Thoracic aorta (tissue), 2 donors: ENCODE results near the gene ZSWIM4. TPM values are rescaled to one million over a fixed set of nuclear protein-coding genes. Genes with fewer than 3 reads are reported as not detected.

Experiments used
- ATAC-seq: fragments of 150-250 bp; one replicate; pipeline ENCODE4 v1.8.0; 2017; ENCODE audit warnings: low read depth; ENCODE audit not compliant: insufficient number of reproducible peaks, low FRiP score
- DNase-seq: peaks from one replicate; pipeline ENCODE4 v3.0.0-alpha.2; 2020; ENCODE audit warnings: low spot score
- H3K27ac ChIP-seq, 2 donors: fragments of 200-600 bp; sonication (generic); 1 replicate in 1 of 2; 2 replicates in 1 of 2; pipeline ENCODE4 v1.5.1; 2016; ENCODE audit warnings: mild to moderate bottlenecking in 2 of 2, moderate library complexity in 2 of 2
- H3K27me3 ChIP-seq: fragments of 200-600 bp; sonication (generic); replicated peaks from 2 replicates; pipeline ENCODE4 v1.6.0; 2016; ENCODE audit warnings: mild to moderate bottlenecking; ENCODE audit not compliant: insufficient read depth
- H3K36me3 ChIP-seq: fragments of 200-600 bp; sonication (generic); one replicate; pipeline ENCODE4 v1.5.1; 2016
- H3K4me1 ChIP-seq, 2 donors: fragments of 200-600 bp; sonication (generic); 1 replicate in 1 of 2; 2 replicates in 1 of 2; pipeline versions ENCODE4 v1.5.1 to v1.6.0; 2016; ENCODE audit warnings: low read depth in 2 of 2, mild to moderate bottlenecking in 1 of 2; ENCODE audit not compliant: control insufficient read depth in 1 of 2
- H3K4me3 ChIP-seq: fragments of 200-600 bp; sonication (generic); 2 replicates; pipeline ENCODE4 v1.5.1; 2016; ENCODE audit warnings: mild to moderate bottlenecking
- H3K9me3 ChIP-seq: fragments of 200-600 bp; sonication (generic); 2 replicates; pipeline ENCODE4 v1.5.1; 2016
- total RNA-seq, 2 donors: library from RNA; depleted of rRNA; stranded (reverse); fragments of >200 nt; gene quantifications; one replicate each; pipeline versions ENCODE4 v1.1.0 to v1.2.3, GENCODE V29; 2016
- TF ChIP-seq, protein P1 (sequence below): fragments of 200-600 bp; sonication (generic); IDR thresholded peaks from one replicate; pipeline ENCODE4 v1.5.1; 2019; ENCODE audit warnings: antibody characterized with exemption

Gene ZSWIM4
- total RNA-seq, 2 donors from 2014 or later = 9.5 to 11.8 TPM

- Histone ChIP-seq H3K9me3 (no peaks in the 10 kb centered on the region), H3K4me1 (peaks cover 18 to 30% of the 10 kb centered on the region in 2 donors), H3K27ac (no peak overlapping the region), H3K27me3 (no peaks in the 10 kb centered on the region), H3K36me3 (no peaks in the 10 kb centered on the region), H3K4me3 (no peak overlapping the region)
- DNase-seq (no peak), ATAC-seq (no peak)
- TF ChIP-seq, protein P1, sequence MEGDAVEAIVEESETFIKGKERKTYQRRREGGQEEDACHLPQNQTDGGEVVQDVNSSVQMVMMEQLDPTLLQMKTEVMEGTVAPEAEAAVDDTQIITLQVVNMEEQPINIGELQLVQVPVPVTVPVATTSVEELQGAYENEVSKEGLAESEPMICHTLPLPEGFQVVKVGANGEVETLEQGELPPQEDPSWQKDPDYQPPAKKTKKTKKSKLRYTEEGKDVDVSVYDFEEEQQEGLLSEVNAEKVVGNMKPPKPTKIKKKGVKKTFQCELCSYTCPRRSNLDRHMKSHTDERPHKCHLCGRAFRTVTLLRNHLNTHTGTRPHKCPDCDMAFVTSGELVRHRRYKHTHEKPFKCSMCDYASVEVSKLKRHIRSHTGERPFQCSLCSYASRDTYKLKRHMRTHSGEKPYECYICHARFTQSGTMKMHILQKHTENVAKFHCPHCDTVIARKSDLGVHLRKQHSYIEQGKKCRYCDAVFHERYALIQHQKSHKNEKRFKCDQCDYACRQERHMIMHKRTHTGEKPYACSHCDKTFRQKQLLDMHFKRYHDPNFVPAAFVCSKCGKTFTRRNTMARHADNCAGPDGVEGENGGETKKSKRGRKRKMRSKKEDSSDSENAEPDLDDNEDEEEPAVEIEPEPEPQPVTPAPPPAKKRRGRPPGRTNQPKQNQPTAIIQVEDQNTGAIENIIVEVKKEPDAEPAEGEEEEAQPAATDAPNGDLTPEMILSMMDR = no peak
Measured at GRCh38 chr19:13856497-13856896, 61.3 kb downstream of the ZSWIM4 start.

DNA sequence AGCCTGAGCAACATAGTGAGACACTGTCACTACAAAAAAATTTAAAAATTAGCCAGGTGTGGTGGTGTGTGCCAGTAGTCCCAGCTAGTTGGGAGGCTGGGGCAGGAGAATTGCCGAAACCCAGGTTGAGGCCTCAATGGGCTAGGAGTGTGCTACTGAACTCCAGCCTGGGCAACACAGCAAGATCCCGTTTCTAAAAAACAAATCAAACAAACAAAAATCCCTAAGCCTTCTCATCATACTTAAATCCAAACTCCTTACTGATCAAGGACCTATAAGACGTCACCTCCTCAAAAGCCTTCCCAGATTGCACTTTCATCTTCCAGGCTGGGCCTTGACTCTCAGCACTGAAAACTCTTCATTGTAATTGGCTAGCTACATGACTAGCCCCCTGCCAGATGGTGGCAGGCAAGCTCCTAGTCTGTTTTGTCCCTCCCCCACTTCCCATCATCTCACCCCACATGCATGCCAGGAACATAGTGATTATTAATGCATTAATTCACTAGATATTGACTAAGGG is 64.2 kb downstream of the ZSWIM4 start:
- Histone ChIP-seq H3K4me1 (peaks cover 3 to 21% of the 10 kb centered on the region in 2 donors), H3K27me3 (no peaks in the 10 kb centered on the region), H3K27ac (no peak overlapping the region), H3K4me3 (no peak overlapping the region), H3K36me3 (no peaks in the 10 kb centered on the region), H3K9me3 (no peaks in the 10 kb centered on the region)
- ATAC-seq = no peak
- TF ChIP-seq, protein P1 = no peak
- no peak for DNase-seq

GRCh38 chr19:13860679-13861391 is 65.6 kb downstream of the ZSWIM4 start:
- no peaks in the 10 kb centered on the region for H3K9me3 ChIP-seq
- TF ChIP-seq, protein P1 = no peak
- H3K4me3 ChIP-seq = no peak overlapping the region
- no peaks in the 10 kb centered on the region for H3K36me3 ChIP-seq
- no peak for DNase-seq
- H3K4me1 ChIP-seq = peaks cover 3 to 27% of the 10 kb centered on the region in 2 donors
- H3K27ac ChIP-seq = peak overlapping the region; percentile 90 to 93
- H3K27me3 ChIP-seq = no peaks in the 10 kb centered on the region
- no peak for ATAC-seq

GRCh38 chr19:13861392-13861713 is 66.1 kb downstream of the ZSWIM4 start:
- Histone ChIP-seq H3K36me3 (no peaks in the 10 kb centered on the region), H3K27me3 (no peaks in the 10 kb centered on the region), H3K4me3 (peak overlapping the region; percentile 72), H3K27ac (peak overlapping the region; percentile 90 to 93), H3K4me1 (peaks cover 7 to 31% of the 10 kb centered on the region in 2 donors), H3K9me3 (no peaks in the 10 kb centered on the region)
- ATAC-seq (no peak), DNase-seq (no peak)
- TF ChIP-seq, protein P1 = no peak

DNA sequence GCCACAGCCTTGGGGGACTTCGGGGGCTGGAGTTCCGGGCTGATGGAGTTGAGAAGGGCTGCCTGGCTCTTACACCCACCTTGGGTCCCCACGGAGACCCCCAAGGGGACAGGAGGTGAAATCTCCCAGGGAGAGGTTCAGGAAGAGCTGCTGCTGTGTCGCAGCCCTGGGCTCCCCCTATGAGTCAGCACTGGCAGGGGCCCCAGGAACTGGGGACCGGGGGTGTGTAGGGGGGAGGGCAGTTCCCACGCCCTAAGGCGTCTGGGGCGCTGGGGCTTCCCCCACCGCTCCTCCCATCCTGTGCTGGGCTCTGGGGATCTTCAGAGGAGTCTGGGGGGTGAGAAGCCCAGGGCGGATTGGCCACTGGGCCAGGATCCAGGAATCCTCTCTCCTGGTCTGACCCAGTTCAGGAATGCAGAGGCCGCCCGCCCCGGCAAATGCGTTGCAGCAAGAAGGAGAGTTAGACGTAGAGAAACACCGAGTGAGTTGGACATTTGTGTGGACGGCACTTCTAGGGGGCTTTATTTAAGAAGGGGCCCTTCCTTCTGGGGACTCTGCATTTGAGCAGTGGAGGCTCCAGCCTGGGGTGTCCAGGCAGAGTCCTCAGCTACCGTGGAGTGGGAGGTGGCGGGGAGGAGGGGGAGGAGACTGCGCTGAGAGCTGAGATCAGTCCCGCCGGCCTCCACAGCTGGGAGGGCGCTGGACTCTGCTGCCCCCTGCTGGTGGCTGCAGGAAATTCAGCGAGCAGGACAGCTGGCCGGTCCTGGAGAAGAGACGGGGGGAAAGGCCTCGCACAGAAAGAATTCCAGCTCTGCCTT is 66.7 kb downstream of the ZSWIM4 start:
- H3K27ac ChIP-seq = peak overlapping the region; percentile 90 to 93
- H3K4me3 ChIP-seq = peak overlapping the region; percentile 72
- H3K36me3 ChIP-seq = no peaks in the 10 kb centered on the region
- TF ChIP-seq, protein P1 = peak; percentile 99
- DNase-seq (peak; percentile 71), ATAC-seq (peak; percentile 71)
- no peaks in the 10 kb centered on the region for H3K27me3 ChIP-seq
- H3K4me1 ChIP-seq = peaks cover 7 to 34% of the 10 kb centered on the region in 2 donors
- no peaks in the 10 kb centered on the region for H3K9me3 ChIP-seq
